GM19397 (cell line): ENCODE results near the gene OPN1LW.
"Not testable (repeated sequence)": the region's sequence is repeated elsewhere in the genome, so short reads cannot be mapped to it uniquely, and the experiment has no call there.

Experiments
- ATAC-seq: cut with Tn5 transposase; IDR thresholded peaks from one replicate; pipeline ENCODE4 v1.9.1; 2021; ENCODE audit warnings: mild to moderate bottlenecking, moderate library complexity; ENCODE audit not compliant: unreplicated experiment

The OPN1LW gene

GRCh38 chrX:154144010-154144409 lies at the start of gene OPN1LW:
TSS of gene OPN1LW (plus strand) at chrX:154144243. CDS start at chrX:154144284, 41 bp downstream.
- ATAC-seq = not testable (repeated sequence)

- ATAC-seq = no peak
Observed at GRCh38 chrX:154094833-154095232, 49.2 kb upstream of the OPN1LW start.

GRCh38 chrX:154096140-154097002 lies 47.7 kb upstream of the OPN1LW start:
- no peak for ATAC-seq

GRCh38 chrX:154097003-154097588 lies 46.9 kb upstream of the OPN1LW start:
- peak; percentile 50 for ATAC-seq

- peak; percentile 93 for ATAC-seq
Observed at GRCh38 chrX:154097589-154098541, 46.2 kb upstream of the OPN1LW start, which contains the start of gene MECP2. TSS of gene MECP2 (minus strand) at chrX:154097717.

GRCh38 chrX:154098551-154098950 lies 45.5 kb upstream of the OPN1LW start:
- no peak for ATAC-seq

GRCh38 chrX:154113729-154114128 lies 30.3 kb upstream of the OPN1LW start:
- no peak for ATAC-seq

GRCh38 chrX:154114652-154115051 lies 29.4 kb upstream of the OPN1LW start:
- no peak for ATAC-seq

GRCh38 chrX:154115071-154115470 lies 29.0 kb upstream of the OPN1LW start:
- no peak for ATAC-seq

- no peak for ATAC-seq
Observed at GRCh38 chrX:154115750-154116149, 28.3 kb upstream of the OPN1LW start.

GRCh38 chrX:154116426-154117211 lies 27.4 kb upstream of the OPN1LW start:
- no peak for ATAC-seq

GRCh38 chrX:154117566-154117965 lies 26.5 kb upstream of the OPN1LW start:
- no peak for ATAC-seq

- ATAC-seq = no peak
Observed at GRCh38 chrX:154120567-154120966, 23.5 kb upstream of the OPN1LW start.

- ATAC-seq = no peak
Observed at GRCh38 chrX:154121207-154121606, 22.8 kb upstream of the OPN1LW start.

- ATAC-seq = no peak
Observed at GRCh38 chrX:154121961-154122360, 22.1 kb upstream of the OPN1LW start.

- no peak for ATAC-seq
Observed at GRCh38 chrX:154123241-154124219, 20.5 kb upstream of the OPN1LW start.

- ATAC-seq = no peak
Observed at GRCh38 chrX:154125391-154126040, 18.5 kb upstream of the OPN1LW start.

GRCh38 chrX:154126101-154126500 lies 17.9 kb upstream of the OPN1LW start:
- ATAC-seq = no peak

- ATAC-seq = no peak
Observed at GRCh38 chrX:154131955-154132354, 12.1 kb upstream of the OPN1LW start.
